HG03432 (cell line): ENCODE results near the gene MS4A5.
"Not testable (repeated sequence)": the region's sequence is repeated elsewhere in the genome, so short reads cannot be mapped to it uniquely, and the experiment has no call there.

Experiments
- ATAC-seq: cut with Tn5 transposase; IDR thresholded peaks from one replicate; pipeline ENCODE4 v1.9.1; 2021; ENCODE audit warnings: mild to moderate bottlenecking, moderate library complexity; ENCODE audit not compliant: unreplicated experiment

Gene MS4A5, protein sequence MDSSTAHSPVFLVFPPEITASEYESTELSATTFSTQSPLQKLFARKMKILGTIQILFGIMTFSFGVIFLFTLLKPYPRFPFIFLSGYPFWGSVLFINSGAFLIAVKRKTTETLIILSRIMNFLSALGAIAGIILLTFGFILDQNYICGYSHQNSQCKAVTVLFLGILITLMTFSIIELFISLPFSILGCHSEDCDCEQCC

DNA sequence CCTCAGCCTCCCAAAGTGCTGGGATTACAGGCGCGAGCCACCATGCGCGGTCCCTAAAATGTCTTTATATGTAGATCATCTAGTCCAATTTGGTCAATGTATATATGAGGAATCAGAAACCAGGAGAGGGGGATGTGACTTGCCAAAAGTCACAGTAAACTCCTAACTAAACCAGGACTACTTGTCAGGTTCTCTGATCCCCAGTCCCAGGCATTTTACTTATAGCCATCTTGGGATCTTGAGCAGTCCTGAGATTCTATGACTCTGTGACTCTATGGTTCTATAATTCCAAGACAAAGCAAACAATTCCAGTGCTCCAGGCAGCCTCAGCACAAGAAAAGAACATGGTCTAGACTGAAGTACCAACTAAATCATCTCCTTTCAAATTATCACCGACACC is at the start of gene MS4A5:
MS4A5 (plus strand) TSS at position 301 of the 400 bp plus-strand sequence. CDS start 103 bp downstream, outside the sequence.
- ATAC-seq, result no peak

DNA sequence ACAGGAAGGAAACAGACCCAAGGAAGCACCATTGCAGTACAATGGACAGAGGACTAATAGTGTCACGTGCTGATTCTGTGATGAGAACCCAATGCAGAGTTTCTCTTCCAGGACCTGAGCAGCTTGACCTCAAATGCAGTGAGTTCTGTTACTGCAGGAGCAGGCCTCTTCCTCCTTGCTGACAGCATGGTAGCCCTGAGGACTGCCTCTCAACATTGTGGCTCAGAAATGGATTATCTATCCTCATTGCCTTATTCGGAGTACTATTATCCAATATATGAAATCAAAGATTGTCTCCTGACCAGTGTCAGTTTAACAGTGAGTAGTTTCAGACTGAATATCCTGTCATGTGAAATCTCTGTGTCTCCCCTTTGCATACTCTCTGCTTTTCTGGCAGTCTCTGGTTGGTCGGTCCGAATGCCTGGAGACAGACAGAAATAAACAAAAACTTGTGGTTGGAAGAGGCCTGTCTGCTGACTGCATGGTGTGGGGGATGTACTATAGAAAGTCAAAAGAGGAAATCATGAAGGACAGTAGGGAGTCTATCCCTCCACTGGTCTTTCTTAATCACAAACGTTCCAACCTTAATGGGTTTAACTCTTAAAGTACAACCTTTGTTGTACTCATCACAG is 40.0 kb upstream of the MS4A5 start:
- ATAC-seq, result peak; percentile 91

DNA sequence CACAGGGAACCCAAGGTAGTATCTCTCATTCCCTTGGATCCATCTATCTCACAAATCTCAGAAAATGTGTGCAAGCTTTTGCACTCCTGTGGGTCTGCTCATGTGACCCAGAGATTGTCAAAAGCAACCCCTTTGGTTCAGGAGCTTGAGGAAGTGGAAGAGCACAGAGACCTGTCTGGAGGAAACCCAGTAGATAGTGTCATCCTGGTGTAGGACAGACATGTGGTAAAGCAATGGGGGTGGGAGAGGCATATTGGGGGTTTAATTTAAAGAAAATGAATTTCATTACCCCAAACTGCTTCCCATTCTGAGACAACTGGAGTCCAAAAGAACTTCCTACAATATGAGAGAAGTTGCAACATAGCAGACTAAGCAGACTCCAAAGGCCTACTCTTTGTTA is 39.0 kb upstream of the MS4A5 start:
- ATAC-seq, result no peak

DNA sequence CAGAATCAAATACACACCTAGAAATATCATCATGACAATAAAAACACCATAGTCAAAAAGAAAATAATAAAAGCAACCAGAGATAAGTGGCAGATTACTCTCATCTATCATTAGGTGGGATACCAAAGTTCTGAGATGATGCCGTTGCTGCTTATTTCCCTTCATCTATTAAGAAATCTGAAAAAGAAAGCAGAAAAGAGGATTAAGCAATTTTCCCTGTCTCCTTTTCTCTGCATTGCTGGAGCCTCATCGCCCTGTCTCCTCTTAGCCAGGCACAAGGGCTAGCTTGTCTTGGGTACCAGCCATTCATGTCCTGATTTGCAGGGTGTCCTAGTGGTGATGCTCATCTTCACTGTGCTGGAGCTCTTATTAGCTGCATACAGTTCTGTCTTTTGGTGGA is 37.0 kb upstream of the MS4A5 start:
- no peak for ATAC-seq

DNA sequence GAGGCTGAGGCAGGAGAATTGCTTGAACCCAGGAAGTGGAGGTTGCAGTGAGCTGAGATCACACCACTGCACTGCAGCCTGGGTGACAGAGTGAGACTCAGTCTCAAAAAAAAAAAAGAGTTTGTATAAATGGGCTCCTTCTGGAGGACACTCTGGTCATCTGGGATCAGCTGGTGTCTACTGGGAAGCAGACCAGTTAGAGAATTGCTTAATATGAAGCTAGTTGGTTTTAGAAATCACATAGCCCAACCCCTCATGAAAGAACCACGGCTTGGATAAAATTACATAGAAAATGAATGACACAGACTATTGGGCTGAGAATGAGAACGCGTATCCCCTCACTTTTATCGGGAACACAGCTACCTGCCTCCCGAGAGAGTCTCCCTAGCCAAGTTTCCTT is 36.4 kb upstream of the MS4A5 start:
- ATAC-seq, result no peak

DNA sequence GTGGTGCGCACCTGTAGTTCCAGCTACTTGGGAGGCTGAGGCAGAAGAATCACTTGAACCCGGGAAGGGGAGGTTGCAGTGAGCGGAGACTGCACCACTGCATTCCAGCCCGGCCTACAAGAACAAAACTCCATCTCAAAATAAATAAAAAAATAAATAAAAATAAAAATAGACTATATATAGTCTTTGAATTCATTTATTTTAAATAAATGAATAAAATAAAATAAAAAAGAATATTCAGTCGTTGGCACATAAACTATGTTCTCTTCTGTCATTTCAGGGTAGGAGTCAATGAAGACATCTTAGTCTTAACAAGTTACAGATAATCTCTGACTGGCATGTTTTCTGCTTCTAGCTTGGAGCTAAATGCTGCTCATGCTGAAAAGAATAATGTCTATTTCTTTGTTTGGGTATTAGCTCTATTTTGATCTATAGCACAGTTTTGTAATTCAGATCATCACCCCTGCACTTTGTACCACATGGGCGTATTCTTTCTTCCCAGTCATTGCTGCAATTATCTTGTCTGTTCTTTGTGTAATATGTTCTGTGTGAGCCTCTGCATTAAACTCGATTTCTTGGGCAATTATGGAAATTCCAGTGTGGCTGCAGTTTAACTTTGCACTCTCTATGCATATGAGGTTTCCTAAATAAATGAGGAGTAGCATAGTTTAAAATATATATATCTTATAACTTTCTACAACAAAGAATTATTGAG is 34.5 kb upstream of the MS4A5 start:
- ATAC-seq, result no peak

DNA sequence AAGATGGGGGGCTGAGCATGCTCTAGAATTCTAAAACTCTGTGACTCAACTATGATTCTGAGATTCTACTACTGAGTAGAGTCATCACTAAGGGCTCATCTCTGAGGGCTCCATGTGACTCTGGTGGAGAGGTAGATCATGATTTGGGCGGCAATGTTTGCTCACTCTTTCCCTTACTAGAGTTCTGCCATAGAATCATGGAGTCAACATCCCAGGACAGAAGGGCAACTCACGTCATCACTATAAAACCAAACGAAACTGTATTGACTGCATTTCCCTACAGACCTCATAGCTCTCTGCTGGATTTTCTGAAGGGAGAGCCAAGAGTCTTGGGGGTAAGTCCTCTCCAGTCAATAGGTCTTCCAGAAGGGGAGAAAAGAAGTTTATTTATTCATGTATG is 33.0 kb upstream of the MS4A5 start, which contains the start of gene MS4A14:
MS4A14 (plus strand) TSS at position 78 of the 400 bp plus-strand sequence; CDS start at position 198, 120 bp downstream.
- ATAC-seq, result peak; percentile 16

DNA sequence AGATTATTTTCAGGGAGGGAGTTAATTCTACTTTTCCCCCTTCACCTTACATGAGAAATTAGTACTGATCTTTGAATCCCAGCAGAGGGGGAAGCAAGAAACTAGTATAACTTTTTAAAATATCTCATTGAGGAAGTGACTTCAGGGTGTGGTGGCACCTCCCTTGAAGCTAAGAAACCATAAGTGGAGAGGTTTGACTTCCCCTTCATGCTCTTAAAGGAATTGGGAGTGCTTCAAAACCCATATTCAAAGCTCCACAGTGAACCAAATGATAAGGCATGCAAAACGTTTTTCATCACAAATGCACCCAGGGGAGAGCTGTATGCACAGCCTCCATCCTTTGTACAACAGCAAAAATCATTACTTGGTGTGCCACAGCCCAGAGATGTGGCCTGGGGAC is 32.6 kb upstream of the MS4A5 start:
- ATAC-seq, result peak; percentile 90

DNA sequence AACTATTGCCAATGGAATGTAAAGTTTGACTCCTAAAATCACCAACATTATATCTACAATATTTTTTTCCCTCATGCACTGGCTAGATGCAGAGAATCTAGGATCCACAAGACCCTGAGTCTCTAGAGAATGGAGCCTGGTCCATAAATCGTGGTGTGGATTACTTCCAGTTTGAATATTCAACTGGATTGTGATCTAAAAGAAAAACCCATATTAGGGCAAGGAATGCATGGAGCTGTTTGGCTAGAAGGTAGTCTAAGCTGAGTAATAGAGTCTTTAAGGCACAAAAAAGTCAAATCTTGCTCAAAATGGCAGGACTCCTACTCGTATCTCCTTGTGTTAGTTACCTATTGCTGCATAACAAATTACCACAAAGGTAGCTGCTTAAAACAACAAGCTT is 9.4 kb upstream of the MS4A5 start:
- ATAC-seq, result no peak

DNA sequence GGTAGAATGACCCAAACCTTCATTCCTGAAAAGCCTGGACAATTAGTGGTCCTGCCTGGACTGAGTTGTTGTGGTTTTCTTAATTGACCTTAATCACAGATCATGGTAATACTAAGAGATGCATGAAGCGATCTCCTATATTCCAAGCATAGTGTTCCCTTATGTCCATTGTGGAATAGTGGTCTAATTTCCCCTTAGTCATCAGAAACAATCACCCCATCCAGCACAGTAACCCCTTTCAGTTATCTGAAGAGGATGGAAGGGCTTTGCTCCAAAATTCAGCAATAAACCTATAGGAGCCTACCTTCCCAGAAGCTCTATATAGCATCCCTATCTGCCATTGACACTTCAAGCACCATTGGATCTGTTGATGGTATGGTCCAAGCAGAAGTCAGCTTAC is 6.8 kb upstream of the MS4A5 start:
- no peak for ATAC-seq

DNA sequence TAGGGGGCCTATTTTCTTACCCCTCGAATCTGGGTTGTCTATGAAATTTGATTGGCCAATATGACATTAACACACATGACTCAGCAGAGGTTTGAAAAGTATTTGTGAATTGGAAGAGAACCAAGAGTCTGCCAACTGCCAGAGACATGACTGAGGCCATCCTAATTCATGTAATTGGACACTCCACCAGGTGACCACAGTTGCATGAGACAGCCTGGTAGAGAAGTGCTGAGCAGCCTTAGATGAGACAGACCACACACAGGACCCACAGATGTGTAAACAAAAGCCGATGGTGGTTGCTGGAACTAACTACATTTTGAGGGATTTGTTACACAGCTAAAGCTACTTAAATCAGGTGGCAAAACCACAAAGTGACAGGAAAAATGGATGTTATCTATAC is 855 bp upstream of the MS4A5 start:
- ATAC-seq, result no peak

DNA sequence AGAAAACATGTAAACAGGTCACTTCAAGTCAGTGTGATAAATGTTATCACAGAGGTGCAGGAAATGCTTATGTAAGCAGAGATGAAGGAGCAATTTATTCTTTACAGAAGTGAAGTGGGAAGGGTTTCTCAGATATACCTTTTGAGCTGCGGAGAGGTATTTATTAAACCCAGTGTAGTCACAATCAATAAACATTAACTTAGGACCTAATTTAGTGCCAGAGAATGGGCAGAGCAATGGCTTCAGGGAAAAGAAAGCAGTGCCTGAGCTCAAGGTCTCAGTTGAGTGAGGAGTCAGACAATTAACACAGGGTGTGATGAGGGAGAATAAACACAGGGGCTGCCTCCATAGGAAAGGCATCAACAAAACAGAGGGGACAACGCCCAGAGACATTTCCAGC is 1.9 kb downstream of the MS4A5 start:
- ATAC-seq, result no peak

DNA sequence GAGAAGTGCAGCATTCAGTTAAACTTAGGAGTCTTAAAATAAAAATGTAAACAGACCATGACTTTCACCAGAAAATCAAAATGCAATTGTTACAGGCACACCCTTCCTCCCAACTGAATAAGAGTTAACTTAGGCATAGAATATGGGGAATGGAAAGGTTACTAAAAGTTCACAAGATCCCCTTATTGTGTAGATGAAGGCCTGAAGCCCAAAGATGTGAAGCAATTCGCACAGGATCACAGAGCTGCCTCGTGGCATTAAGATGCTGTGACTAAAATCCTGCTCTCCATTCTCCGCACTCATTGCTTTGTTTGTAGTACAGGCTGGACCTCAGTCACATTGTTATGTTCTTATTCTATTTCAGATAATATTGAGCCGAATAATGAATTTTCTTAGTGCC is 4.0 kb downstream of the MS4A5 start:
- ATAC-seq, result no peak

DNA sequence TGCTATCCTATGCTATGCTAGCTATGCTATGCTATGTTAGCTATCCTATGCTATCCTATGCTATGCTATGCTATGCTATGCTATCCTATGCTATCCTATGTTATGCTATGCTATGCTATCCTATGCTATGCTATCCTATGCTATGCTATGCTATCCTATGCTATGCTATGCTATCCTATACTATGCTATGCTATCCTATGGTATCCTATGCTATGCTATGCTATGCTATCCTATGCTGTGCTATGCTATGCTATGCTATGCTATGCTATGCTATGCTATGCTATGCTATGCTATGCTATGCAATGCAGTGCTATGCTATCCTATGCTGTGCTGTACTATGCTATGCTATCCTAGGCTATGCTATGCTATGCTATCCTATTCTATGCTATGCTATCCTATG is 17.7 kb downstream of the MS4A5 start:
- ATAC-seq, result no peak

DNA sequence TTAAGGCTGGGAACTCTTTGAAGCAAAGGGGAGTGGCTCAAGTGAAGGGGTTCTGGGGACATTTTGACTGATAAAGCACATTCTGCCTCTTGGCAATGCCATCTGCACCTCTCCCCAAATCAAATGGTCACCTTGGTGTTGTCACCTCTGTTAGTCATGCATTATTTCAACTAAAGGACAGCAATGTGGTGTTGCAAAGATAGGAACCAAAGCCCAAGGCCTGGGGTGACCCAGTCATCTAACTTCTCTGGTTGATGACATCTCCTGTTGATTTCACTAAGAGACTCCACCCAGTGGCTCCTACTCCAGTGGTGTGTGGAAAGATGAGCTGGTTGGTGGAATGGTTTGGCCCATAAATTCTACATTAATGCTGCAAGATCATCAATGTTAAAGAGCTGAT is 18.5 kb downstream of the MS4A5 start:
- no peak for ATAC-seq

DNA sequence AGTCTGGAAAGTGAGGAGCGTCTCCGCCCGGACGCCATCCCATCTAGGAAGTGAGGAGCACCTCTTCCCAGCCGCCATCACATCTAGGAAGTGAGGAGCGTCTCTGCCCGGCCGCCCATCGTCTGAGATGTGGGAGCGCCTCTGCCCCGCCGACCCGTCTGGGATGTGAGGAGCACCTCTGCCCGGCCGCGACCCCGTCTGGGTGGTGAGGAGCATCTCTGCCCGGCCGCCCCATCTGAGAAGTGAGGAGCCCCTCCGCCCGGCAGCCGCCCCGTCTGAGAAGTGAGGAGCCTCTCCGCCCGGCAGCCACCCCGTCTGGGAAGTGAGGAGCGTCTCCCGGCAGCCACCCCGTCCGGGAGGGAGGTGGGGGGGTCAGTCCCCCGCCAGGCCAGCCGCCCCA is 21.8 kb downstream of the MS4A5 start:
- not testable (repeated sequence) for ATAC-seq

DNA sequence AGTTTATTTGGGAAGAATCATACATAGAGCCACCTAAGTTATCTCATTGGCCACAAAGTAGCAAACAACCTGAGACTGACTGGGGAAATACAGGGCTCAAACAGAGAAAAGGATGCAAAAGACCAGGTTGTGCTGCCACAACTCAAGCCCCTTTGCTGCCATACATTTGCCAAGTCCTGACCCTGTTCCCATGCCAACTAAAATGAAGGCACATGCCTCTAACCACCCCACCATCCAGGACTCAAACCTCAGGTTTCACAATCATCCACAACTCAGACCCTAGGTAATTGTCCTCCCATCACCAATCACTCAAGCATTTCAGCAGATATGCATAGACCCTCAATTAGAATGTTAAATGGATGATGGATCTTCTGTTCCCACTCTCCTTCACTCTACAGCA is 24.8 kb downstream of the MS4A5 start:
- ATAC-seq, result no peak

DNA sequence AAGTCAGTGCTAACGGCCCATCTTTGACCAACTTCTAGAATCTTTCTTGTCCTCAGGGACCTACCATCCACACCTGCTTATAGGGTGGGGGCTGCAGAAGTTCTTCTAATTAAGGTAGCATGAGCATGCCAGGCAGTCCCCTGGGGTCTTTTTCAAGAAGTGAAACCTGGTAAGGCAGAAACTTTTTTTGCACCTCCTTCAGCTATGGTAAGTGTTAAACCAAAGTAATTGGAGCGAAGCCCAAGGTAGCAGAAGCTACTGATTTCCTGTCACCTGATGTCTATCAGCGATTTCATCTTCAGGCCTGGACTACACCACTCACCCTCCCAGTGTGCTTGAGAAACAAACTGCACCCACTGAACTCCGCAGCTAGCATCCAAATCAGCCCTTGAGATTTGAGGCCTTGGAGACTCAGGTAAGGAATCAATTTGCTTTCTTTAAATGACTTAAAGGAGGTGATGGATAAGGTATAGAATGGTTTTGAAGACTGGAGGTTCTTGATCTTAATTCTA is 26.2 kb downstream of the MS4A5 start, which contains the start of gene MS4A1:
MS4A1 (plus strand) TSS at position 317 of the 512 bp plus-strand sequence. CDS start 6,528 bp downstream, outside the sequence.
- ATAC-seq, result peak; percentile 83

DNA sequence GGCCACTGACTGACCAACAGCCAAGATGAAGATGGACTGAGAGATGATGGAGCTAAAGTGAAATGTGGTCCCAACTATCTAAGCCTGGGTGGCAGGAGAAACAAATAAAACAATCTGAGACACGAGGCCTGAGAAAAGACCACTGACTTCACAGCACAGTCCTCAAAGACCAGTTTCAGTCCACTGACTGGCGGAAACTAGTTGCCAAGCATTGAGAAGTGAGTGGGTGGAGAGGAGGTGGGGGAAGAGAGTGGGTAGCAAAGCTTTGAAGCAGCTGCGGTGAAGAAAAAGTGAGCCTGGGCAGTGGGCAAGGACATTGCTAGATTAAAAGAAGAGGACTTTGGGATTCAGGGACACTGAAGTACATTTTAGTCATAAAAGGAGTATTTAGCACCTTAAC is 28.2 kb downstream of the MS4A5 start:
- peak; percentile 49 for ATAC-seq

DNA sequence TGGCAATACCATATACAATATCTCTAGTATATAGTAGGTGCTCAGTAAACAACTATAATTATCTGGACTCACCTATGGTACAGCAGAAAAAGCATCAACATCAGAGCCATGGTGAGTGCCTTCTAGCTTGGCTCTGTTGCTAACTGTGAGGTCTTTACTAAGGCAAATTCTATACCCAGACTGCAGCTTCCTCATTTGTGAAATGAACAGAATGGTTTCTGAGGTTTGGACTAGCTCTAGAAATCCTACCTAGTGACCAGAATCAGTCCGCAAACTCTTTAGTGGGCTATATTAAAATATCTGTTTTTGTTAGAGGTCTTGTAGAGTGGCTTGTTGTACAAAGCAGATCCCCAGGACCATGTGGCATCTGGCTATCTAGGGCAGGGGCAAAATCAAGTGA is 30.0 kb downstream of the MS4A5 start:
- ATAC-seq, result no peak

DNA sequence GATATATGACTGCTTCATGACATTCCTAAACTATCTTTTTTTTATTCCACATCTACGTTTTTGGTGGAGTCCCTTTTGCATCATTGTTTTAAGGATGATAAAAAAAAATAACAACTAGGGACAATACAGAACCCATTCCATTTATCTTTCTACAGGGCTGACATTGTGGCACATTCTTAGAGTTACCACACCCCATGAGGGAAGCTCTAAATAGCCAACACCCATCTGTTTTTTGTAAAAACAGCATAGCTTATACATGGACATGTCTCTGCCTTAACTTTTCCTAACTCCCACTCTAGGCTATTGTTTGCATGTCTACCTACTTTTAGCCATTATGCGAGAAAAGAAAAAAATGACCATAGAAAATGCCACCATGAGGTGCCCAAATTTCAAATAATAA is 39.5 kb downstream of the MS4A5 start:
- ATAC-seq, result no peak

DNA sequence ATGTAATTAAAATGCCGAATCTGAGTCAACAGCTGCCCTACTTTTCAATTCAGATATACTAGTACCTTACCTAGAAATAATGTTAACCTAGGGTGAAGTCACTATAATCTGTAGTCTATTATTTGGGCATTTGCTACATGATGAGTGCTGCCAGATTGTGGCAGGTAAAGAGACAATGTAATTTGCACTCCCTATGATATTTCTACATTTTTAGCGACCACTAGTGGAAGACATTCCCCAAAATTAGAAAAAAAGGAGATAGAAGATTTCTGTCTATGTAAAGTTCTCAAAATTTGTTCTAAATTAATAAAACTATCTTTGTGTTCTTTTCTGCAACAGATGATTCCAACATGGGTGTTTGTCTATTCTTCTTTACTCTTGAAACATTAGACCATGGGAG is 40.4 kb downstream of the MS4A5 start:
- no peak for ATAC-seq
